ENCODE data around the gene CUBN.

DNA sequence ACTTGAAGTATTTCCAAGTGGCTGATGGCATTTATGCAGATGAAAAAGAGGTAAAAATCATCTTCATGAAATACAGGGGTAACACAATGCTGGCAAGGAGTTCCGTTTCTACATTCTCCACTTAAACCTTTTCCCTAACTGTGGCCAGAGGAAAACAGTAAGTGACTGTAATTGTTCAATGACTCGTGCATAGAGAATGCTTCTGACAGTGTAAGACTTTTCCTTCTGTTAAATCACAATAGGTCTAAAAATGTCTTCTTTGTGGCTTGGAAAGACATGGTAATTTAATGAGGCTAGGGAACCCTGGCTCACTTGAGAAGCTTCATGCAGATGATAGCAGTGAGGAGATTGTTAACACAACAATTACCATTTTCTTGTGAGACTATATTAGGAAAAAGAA is 262.1 kb downstream of the CUBN start:
- TF ChIP-seq, protein P1, sequence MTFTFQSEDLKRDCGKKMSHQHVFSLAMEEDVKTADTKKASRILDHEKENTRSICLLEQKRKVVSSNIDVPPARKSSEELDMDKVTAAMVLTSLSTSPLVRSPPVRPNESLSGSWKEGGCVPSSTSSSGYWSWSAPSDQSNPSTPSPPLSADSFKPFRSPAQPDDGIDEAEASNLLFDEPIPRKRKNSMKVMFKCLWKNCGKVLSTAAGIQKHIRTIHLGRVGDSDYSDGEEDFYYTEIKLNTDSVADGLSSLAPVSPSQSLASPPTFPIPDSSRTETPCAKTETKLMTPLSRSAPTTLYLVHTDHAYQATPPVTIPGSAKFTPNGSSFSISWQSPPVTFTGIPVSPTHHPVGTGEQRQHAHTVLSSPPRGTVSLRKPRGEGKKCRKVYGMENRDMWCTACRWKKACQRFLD (CRISPR knock-in tag; IDR thresholded peaks at IDR 0.05; ENCODE audit: borderline replicate concordance) = no peak
- TF ChIP-seq, protein P2, sequence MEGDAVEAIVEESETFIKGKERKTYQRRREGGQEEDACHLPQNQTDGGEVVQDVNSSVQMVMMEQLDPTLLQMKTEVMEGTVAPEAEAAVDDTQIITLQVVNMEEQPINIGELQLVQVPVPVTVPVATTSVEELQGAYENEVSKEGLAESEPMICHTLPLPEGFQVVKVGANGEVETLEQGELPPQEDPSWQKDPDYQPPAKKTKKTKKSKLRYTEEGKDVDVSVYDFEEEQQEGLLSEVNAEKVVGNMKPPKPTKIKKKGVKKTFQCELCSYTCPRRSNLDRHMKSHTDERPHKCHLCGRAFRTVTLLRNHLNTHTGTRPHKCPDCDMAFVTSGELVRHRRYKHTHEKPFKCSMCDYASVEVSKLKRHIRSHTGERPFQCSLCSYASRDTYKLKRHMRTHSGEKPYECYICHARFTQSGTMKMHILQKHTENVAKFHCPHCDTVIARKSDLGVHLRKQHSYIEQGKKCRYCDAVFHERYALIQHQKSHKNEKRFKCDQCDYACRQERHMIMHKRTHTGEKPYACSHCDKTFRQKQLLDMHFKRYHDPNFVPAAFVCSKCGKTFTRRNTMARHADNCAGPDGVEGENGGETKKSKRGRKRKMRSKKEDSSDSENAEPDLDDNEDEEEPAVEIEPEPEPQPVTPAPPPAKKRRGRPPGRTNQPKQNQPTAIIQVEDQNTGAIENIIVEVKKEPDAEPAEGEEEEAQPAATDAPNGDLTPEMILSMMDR (CRISPR knock-in tag; IDR thresholded peaks at IDR 0.05) = no peak
- TF ChIP-seq FOXK2 (IDR thresholded peaks at IDR 0.05) = no peak
- TF ChIP-seq RAD21 (CRISPR knock-in tag; IDR thresholded peaks at IDR 0.05) = no peak
- no peak for TF ChIP-seq ZNF224 (CRISPR knock-in tag; IDR thresholded peaks at IDR 0.05)
- no peak for TF ChIP-seq ZNF33A (CRISPR knock-in tag; IDR thresholded peaks at IDR 0.05; ENCODE audit: borderline replicate concordance)
- TF ChIP-seq BORCS8-MEF2B (CRISPR knock-in tag; IDR thresholded peaks at IDR 0.05) = no peak
- TF ChIP-seq ZFX (CRISPR knock-in tag; IDR thresholded peaks at IDR 0.05; ENCODE audit: low read depth) = no peak
- TF ChIP-seq ZNF10 (CRISPR knock-in tag; IDR thresholded peaks at IDR 0.05; ENCODE audit: borderline replicate concordance, low read depth) = no peak
- TF ChIP-seq ZNF337 (CRISPR knock-in tag; IDR thresholded peaks at IDR 0.05; ENCODE audit: borderline replicate concordance, low read depth) = no peak
- TF ChIP-seq, protein P3, sequence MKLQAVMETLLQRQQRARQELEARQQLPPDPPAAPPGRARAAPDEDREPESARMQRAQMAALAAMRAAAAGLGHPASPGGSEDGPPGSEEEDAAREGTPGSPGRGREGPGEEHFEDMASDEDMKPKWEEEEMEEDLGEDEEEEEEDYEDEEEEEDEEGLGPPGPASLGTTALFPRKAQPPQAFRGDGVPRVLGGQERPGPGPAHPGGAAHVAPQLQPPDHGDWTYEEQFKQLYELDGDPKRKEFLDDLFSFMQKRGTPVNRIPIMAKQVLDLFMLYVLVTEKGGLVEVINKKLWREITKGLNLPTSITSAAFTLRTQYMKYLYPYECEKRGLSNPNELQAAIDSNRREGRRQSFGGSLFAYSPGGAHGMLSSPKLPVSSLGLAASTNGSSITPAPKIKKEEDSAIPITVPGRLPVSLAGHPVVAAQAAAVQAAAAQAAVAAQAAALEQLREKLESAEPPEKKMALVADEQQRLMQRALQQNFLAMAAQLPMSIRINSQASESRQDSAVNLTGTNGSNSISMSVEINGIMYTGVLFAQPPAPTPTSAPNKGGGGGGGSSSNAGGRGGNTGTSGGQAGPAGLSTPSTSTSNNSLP (IDR thresholded peaks at IDR 0.05; ENCODE audit: low read depth, low read length) = no peak
- TF ChIP-seq, protein P4, sequence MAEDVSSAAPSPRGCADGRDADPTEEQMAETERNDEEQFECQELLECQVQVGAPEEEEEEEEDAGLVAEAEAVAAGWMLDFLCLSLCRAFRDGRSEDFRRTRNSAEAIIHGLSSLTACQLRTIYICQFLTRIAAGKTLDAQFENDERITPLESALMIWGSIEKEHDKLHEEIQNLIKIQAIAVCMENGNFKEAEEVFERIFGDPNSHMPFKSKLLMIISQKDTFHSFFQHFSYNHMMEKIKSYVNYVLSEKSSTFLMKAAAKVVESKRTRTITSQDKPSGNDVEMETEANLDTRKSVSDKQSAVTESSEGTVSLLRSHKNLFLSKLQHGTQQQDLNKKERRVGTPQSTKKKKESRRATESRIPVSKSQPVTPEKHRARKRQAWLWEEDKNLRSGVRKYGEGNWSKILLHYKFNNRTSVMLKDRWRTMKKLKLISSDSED (CRISPR knock-in tag; IDR thresholded peaks at IDR 0.05) = no peak
